H9 (cell line): Measurements from ENCODE around the gene C10orf95. TPM values are rescaled to one million over a fixed set of nuclear protein-coding genes. Genes with fewer than 3 reads are reported as not detected.

ENCODE experiments used
- DNase-seq: peaks from one replicate; pipeline ENCODE4 v3.0.0-alpha.2; 2017
- H2AFZ ChIP-seq: one replicate; pipeline ENCODE4 v1.6.1; 2013; ENCODE audit warnings: mild to moderate bottlenecking, low read length, control low read depth, moderate library complexity
- H2AK5ac ChIP-seq: 2 replicates; pipeline ENCODE4 v1.6.1; 2013; ENCODE audit warnings: low read length, control low read depth, mixed read lengths; ENCODE audit not compliant: insufficient read length
- H2BK120ac ChIP-seq: one replicate; pipeline ENCODE4 v1.6.1; 2013; ENCODE audit warnings: low read depth, mild to moderate bottlenecking, low read length, control low read depth, inconsistent platforms; ENCODE audit not compliant: poor library complexity, severe bottlenecking
- H2BK12ac ChIP-seq: 2 replicates; pipeline ENCODE4 v1.6.1; 2013; ENCODE audit warnings: low read length, control low read depth, mixed read lengths, low read depth; ENCODE audit not compliant: insufficient read length
- H2BK15ac ChIP-seq: 2 replicates; pipeline ENCODE4 v1.6.1; 2013; ENCODE audit warnings: low read depth, low read length, control low read depth
- H2BK20ac ChIP-seq: one replicate; pipeline ENCODE4 v1.6.1; 2013; ENCODE audit warnings: low read depth, mild to moderate bottlenecking, low read length, control low read depth, inconsistent platforms; ENCODE audit not compliant: poor library complexity, severe bottlenecking
- H2BK5ac ChIP-seq: 2 replicates; pipeline ENCODE4 v1.6.1; 2013; ENCODE audit warnings: low read length, control low read depth, mixed read lengths; ENCODE audit not compliant: insufficient read length
- H3K14ac ChIP-seq: 2 replicates; pipeline ENCODE4 v1.6.1; 2013; ENCODE audit warnings: low read length, control low read depth; ENCODE audit not compliant: insufficient read depth
- H3K18ac ChIP-seq: 2 replicates; pipeline ENCODE4 v1.6.1; 2013; ENCODE audit warnings: low read depth, mild to moderate bottlenecking, mixed read lengths, low read length, control low read depth; ENCODE audit not compliant: insufficient read length
- H3K23ac ChIP-seq: 2 replicates; pipeline ENCODE4 v1.6.1; 2013; ENCODE audit warnings: low read length, control low read depth, mixed read lengths, low read depth; ENCODE audit not compliant: insufficient read length
- H3K23me2 ChIP-seq: 2 replicates; pipeline ENCODE4 v1.6.1; 2013; ENCODE audit warnings: low read depth, mild to moderate bottlenecking, mixed read lengths, low read length, control low read depth; ENCODE audit not compliant: insufficient read length, poor library complexity, severe bottlenecking
- H3K27ac ChIP-seq: 2 replicates; pipeline ENCODE4 v1.5.1; 2013; ENCODE audit warnings: low read length, control low read depth, mixed read lengths, low read depth; ENCODE audit not compliant: insufficient read length
- H3K27me3 ChIP-seq: 2 replicates; pipeline ENCODE4 v1.6.1; 2013; ENCODE audit warnings: low read length, control low read depth, inconsistent platforms; ENCODE audit not compliant: insufficient read depth
- H3K4ac ChIP-seq: 2 replicates; pipeline ENCODE4 v1.6.1; 2013; ENCODE audit warnings: low read depth, mild to moderate bottlenecking, control low read depth, inconsistent platforms, low read length, moderate library complexity
- H3K4me1 ChIP-seq: 2 replicates; pipeline ENCODE4 v1.6.1; 2013; ENCODE audit warnings: low read length, control low read depth, inconsistent platforms; ENCODE audit not compliant: insufficient read depth
- H3K4me2 ChIP-seq: 2 replicates; pipeline ENCODE4 v1.6.1; 2013; ENCODE audit warnings: low read length, control low read depth, mixed read lengths; ENCODE audit not compliant: insufficient read length, insufficient read depth
- H3K56ac ChIP-seq: 2 replicates; pipeline ENCODE4 v1.6.1; 2013; ENCODE audit warnings: low read depth, mild to moderate bottlenecking, mixed read lengths, low read length, control low read depth; ENCODE audit not compliant: insufficient read length
- H3K79me1 ChIP-seq: 2 replicates; pipeline ENCODE4 v1.6.1; 2013; ENCODE audit warnings: low read depth, mild to moderate bottlenecking, moderate library complexity, low read length, control low read depth, inconsistent platforms; ENCODE audit not compliant: insufficient read depth, poor library complexity, severe bottlenecking
- H3K79me2 ChIP-seq: 2 replicates; pipeline ENCODE4 v1.6.1; 2013; ENCODE audit warnings: low read length, control low read depth, inconsistent platforms; ENCODE audit not compliant: insufficient read depth
- H3K9ac ChIP-seq: 2 replicates; pipeline ENCODE4 v1.6.1; 2013; ENCODE audit warnings: low read length, control low read depth, mixed read lengths; ENCODE audit not compliant: insufficient read length; ENCODE audit errors: extremely low read depth
- H3K9me3 ChIP-seq: one replicate; pipeline ENCODE4 v1.6.1; 2013; ENCODE audit warnings: low read depth, low read length, inconsistent platforms; ENCODE audit not compliant: control insufficient read depth
- H3T11ph ChIP-seq: one replicate; pipeline ENCODE4 v1.6.1; 2013; ENCODE audit warnings: mild to moderate bottlenecking, low read length, control low read depth, inconsistent platforms
- H4K20me1 ChIP-seq: one replicate; pipeline ENCODE4 v1.6.1; 2013; ENCODE audit not compliant: control insufficient read depth, insufficient read length, insufficient read depth
- H4K5ac ChIP-seq: 2 replicates; pipeline ENCODE4 v1.6.1; 2013; ENCODE audit warnings: low read depth, mild to moderate bottlenecking, mixed read lengths, low read length, control low read depth; ENCODE audit not compliant: insufficient read length
- H4K8ac ChIP-seq: replicated peaks from 2 replicates; pipeline ENCODE4 v1.6.1; 2013; ENCODE audit warnings: low read length, control low read depth, mixed read lengths, low read depth; ENCODE audit not compliant: insufficient read length
- H4K91ac ChIP-seq: 2 replicates; pipeline ENCODE4 v1.6.1; 2013; ENCODE audit warnings: low read depth, mild to moderate bottlenecking, moderate library complexity, mixed read lengths, low read length, control low read depth; ENCODE audit not compliant: insufficient read length
- H3K27ac Mint-ChIP-seq, 3 experiments: 2 replicates in 2 of 3; 3 replicates in 1 of 3; pipeline ENCODE4 v1.8.0; 2020 to 2021; ENCODE audit warnings: mixed read lengths in 3 of 3, mild to moderate bottlenecking in 1 of 3, moderate library complexity in 1 of 3
- H3K27me3 Mint-ChIP-seq: 2 replicates; pipeline ENCODE4 v1.8.0; 2021; ENCODE audit warnings: low read depth, mild to moderate bottlenecking, moderate library complexity, mixed read lengths
- H3K36me3 Mint-ChIP-seq, 3 experiments: 2 replicates in 2 of 3; 3 replicates in 1 of 3; pipeline ENCODE4 v1.8.0; 2020 to 2021; ENCODE audit warnings: low read depth in 3 of 3, mixed read lengths in 3 of 3; ENCODE audit not compliant: insufficient read depth in 1 of 3
- H3K4me1 Mint-ChIP-seq, 2 experiments: 2 replicates each; pipeline ENCODE4 v1.8.0; 2020; ENCODE audit warnings: mixed read lengths in 2 of 2
- H3K4me3 Mint-ChIP-seq, 2 experiments: 2 replicates in 1 of 2; 3 replicates in 1 of 2; pipeline ENCODE4 v1.8.0; 2020 to 2021; ENCODE audit warnings: mild to moderate bottlenecking in 2 of 2, mixed read lengths in 2 of 2, moderate library complexity in 1 of 2
- H3K9me3 Mint-ChIP-seq, 2 experiments: 2 replicates in 1 of 2; 3 replicates in 1 of 2; pipeline ENCODE4 v1.8.0; 2020; ENCODE audit warnings: mild to moderate bottlenecking in 2 of 2, mixed read lengths in 2 of 2, moderate library complexity in 1 of 2
- whole genome bisulfite sequencing: extraction: QIAGEN DNeasy Blood & Tissue Kit; methylation state at CpG from one replicate; pipeline ENCODE4 v1.1.7; 2013; ENCODE audit warnings: missing lambda C conversion rate, low lambda C conversion rate, mixed read lengths; ENCODE audit not compliant: insufficient read length; ENCODE audit errors: extremely low coverage; 5-methylcytosine and 5-hydroxymethylcytosine counted together
- total RNA-seq: library from RNA; stranded (reverse); gene quantifications from 2 replicates; pipeline ENCODE4 v1.2.1, GENCODE V29; 2021
- TF ChIP-seq, protein P1 (sequence below): fragments of 200-600 bp; sonication (generic); conservative IDR thresholded peaks from 3 replicates; pipeline ENCODE4 v1.8.0; 2021; ENCODE audit warnings: antibody characterized with exemption, mild to moderate bottlenecking

Gene C10orf95
- total RNA-seq, 1 experiment from 2014 or later = not detected

DNA sequence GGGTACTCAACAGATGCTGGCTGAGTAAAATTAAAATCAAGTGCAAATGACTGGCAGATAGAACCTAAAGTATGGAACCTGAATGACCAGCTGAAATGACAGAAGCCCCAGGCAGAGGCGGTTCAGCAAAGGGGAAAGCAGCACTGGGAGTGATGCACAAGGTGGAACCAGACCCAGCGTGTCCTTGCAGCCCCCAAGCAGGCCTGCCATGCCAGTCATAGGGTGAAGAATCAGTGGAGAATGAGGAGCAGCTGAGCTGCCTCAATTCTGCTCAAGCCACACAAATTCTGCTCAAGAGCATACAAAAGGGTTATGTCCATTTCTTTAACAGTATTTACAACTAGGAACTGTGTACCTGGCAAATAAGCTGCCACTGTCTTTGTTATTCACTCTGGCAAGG lies 42.4 kb upstream of the C10orf95 start:
- no peaks in the 10 kb centered on the region for H3K27me3 Mint-ChIP-seq
- H3K4me1 ChIP-seq = no peaks in the 10 kb centered on the region
- H3K18ac ChIP-seq = no peak overlapping the region
- H3K4me3 Mint-ChIP-seq = no peak overlapping the region; a peak in 1 of 5 replicates
- no peak overlapping the region for H2BK15ac ChIP-seq
- H3K9me3 Mint-ChIP-seq = no peaks in the 10 kb centered on the region
- WGBS = no CpG with 5 or more reads among the region's 2 CpGs
- H3K9me3 ChIP-seq = no peaks in the 10 kb centered on the region
- H4K20me1 ChIP-seq = no peaks in the 10 kb centered on the region
- no peak overlapping the region for H3K56ac ChIP-seq
- no peak overlapping the region for H3K9ac ChIP-seq
- no peaks in the 10 kb centered on the region; a peak in 1 of 4 replicates for H3K4me1 Mint-ChIP-seq
- no peaks in the 10 kb centered on the region for H3K23me2 ChIP-seq
- no peak overlapping the region for H2AFZ ChIP-seq
- no peak overlapping the region for H3K14ac ChIP-seq
- peaks cover 13% of the 10 kb centered on the region for H3K79me1 ChIP-seq
- H3T11ph ChIP-seq = no peak overlapping the region
- no peak overlapping the region for H3K4ac ChIP-seq
- no peak overlapping the region for H4K5ac ChIP-seq
- no peak for DNase-seq
- no peak overlapping the region for H4K8ac ChIP-seq
- no peak overlapping the region for H2AK5ac ChIP-seq
- no peak overlapping the region for H2BK120ac ChIP-seq
- H2BK5ac ChIP-seq = no peak overlapping the region
- no peak overlapping the region for H3K27ac Mint-ChIP-seq
- no peak overlapping the region for H3K23ac ChIP-seq
- H3K79me2 ChIP-seq = peaks cover 5% of the 10 kb centered on the region; the same call in 1 of the 2 replicates
- H2BK12ac ChIP-seq = no peak overlapping the region
- H2BK20ac ChIP-seq = no peak overlapping the region
- TF ChIP-seq, protein P1, sequence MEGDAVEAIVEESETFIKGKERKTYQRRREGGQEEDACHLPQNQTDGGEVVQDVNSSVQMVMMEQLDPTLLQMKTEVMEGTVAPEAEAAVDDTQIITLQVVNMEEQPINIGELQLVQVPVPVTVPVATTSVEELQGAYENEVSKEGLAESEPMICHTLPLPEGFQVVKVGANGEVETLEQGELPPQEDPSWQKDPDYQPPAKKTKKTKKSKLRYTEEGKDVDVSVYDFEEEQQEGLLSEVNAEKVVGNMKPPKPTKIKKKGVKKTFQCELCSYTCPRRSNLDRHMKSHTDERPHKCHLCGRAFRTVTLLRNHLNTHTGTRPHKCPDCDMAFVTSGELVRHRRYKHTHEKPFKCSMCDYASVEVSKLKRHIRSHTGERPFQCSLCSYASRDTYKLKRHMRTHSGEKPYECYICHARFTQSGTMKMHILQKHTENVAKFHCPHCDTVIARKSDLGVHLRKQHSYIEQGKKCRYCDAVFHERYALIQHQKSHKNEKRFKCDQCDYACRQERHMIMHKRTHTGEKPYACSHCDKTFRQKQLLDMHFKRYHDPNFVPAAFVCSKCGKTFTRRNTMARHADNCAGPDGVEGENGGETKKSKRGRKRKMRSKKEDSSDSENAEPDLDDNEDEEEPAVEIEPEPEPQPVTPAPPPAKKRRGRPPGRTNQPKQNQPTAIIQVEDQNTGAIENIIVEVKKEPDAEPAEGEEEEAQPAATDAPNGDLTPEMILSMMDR = no peak
- H3K27ac ChIP-seq = no peak overlapping the region
- H3K27me3 ChIP-seq = no peaks in the 10 kb centered on the region
- H3K36me3 Mint-ChIP-seq = peaks cover 6 to 20% (median 17%) of the 10 kb centered on the region in 3 experiments; a peak in 6 of 7 replicates
- no peak overlapping the region for H3K4me2 ChIP-seq
- no peak overlapping the region for H4K91ac ChIP-seq
